T-helper 1 cell treated with Interleukin-12 subunit alpha and Interleukin-12 subunit beta and Interleukin-4 antibody, amounts not matched to agents 30 ng/mL and 1 ng/mL, for 36 hours (primary cell): ENCODE results near the gene ABHD14A. TPM values are rescaled to one million over a fixed set of nuclear protein-coding genes. Genes with fewer than 3 reads are reported as not detected.

Source experiments
- intact Hi-C: fragments of 100-400 bp; cut with micrococcal nuclease; formaldehyde crosslinking; loops from one replicate; pipeline ENCODE4 v1.15.1; 2024
- total RNA-seq: library from RNA; stranded (reverse); gene quantifications from 2 replicates; pipeline ENCODE4 v1.2.3, GENCODE V29; 2022

Gene ABHD14A
- total RNA-seq, 1 donor from 2014 or later, result 11.5 TPM

- intact Hi-C loops, result no loop called here
Measured at GRCh38 chr3:51955175-51955892, 19.5 kb upstream of the ABHD14A start, which contains the start of gene GPR62. GPR62 (plus strand) TSS chr3:51955381; CDS start chr3:51955653, 272 bp downstream.

DNA sequence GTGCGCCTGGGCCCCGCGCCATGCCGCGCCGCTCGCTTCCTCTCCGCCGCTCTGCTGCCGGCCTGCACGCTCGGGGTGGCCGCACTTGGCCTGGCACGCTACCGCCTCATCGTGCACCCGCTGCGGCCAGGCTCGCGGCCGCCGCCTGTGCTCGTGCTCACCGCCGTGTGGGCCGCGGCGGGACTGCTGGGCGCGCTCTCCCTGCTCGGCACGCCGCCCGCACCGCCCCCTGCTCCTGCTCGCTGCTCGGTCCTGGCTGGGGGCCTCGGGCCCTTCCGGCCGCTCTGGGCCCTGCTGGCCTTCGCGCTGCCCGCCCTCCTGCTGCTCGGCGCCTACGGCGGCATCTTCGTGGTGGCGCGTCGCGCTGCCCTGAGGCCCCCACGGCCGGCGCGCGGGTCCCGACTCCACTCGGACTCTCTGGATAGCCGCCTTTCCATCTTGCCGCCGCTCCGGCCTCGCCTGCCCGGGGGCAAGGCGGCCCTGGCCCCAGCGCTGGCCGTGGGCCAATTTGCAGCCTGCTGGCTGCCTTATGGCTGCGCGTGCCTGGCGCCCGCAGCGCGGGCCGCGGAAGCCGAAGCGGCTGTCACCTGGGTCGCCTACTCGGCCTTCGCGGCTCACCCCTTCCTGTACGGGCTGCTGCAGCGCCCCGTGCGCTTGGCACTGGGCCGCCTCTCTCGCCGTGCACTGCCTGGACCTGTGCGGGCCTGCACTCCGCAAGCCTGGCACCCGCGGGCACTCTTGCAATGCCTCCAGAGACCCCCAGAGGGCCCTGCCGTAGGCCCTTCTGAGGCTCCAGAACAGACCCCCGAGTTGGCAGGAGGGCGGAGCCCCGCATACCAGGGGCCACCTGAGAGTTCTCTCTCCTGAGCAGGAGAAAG is 18.7 kb upstream of the ABHD14A start:
- intact Hi-C loops, result no loop called here

- intact Hi-C loops, result no loop called here
Measured at GRCh38 chr3:51957520-51958205, 17.2 kb upstream of the ABHD14A start.

DNA sequence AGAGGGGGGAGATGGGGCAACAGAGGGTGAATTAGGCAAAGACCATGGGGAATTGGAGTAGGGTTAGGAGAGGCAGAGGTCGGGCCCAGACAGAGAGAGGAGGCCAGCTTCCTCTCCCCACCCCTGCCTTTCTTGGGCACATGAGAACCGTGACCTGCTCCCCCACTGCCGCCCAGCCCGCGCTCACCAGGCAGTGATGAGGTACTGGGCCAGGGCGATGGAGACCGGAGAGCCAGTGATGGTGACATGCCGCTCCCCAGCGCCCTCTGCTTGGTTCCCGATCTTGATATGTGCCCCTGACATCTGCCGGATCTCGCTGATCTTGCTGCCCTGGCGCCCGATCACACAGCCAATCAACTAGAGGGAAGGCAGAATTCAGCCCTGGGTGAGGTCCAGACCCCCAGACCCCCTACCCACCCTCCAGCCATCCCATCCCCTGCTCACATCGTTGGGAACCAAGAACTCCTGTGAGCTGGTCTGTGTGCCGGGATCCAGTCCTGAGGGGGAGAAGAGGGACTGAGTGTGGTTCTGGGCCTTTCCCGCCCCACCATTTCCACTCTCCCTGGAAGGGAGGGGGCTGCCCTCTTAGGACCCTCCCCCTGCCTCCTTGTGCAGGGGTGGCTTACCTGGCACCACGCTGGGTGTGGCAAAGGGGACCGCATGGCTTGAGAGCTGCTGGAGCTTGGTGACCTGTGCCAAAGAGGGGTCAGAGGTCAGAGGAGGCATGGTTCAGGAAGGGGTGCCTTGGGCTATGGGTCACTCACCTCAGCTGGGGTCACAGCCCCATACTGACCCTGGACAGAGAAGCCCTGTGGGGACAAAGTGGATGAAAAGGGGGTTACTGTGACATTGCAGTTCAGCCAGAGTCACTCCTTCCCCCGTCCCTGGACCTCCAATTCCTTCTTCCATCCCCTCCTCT is 16.0 kb upstream of the ABHD14A start:
- intact Hi-C loops, result no loop called here

- intact Hi-C loops, result no loop called here
Measured at GRCh38 chr3:51959651-51960050, 15.2 kb upstream of the ABHD14A start.

DNA sequence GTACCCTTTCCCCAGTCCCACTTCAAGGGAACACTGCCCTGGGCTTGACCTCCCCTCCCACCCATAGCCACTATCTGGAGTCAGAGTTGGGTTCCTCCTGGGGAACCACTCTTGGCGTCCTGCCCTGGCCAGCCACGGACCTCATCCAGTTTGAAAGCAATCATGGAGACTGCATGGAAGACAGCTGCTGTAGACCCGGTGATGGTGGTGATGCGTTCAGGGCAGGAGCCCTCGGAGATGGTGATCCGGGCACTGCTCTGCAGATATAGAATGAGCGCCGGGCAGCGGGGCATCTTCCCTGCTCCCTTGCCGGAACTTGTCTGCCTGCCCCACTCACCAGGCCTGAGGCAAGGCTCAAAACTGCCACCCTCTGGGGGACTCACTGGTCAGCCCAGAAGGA is 14.5 kb upstream of the ABHD14A start:
- intact Hi-C loops, result no loop called here

- intact Hi-C loops, result no loop called here
Measured at GRCh38 chr3:51961011-51961410, 13.9 kb upstream of the ABHD14A start.

- intact Hi-C loops, result no loop called here
Measured at GRCh38 chr3:51961602-51962569, 13.0 kb upstream of the ABHD14A start.

GRCh38 chr3:51962854-51963530 is 11.9 kb upstream of the ABHD14A start:
- intact Hi-C loops, result no loop called here

GRCh38 chr3:51963951-51964451 is 10.9 kb upstream of the ABHD14A start:
- intact Hi-C loops, result no loop called here

- intact Hi-C loops, result no loop called here
Measured at GRCh38 chr3:51964521-51964920, 10.3 kb upstream of the ABHD14A start.

DNA sequence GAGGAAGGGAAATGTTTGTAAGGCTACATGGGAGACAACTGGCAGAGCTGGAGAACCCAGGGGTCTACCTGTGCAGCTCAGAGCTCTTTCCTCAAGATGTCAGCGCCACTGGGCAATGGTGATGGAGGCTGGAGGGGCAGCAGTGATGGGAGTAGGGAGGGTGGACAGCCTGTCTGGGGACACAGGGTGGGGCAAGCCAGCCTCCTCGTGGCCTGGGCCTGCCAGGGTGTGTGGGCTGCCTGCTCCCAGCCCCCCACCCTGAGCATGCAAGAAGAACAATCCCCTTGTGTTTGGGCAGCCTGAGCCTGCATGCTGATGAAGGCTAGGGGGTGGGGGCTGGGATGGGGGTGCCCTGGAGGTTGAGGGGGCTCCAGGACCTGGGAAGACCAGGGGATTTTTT is 8.8 kb upstream of the ABHD14A start:
- intact Hi-C loops, result no loop called here

DNA sequence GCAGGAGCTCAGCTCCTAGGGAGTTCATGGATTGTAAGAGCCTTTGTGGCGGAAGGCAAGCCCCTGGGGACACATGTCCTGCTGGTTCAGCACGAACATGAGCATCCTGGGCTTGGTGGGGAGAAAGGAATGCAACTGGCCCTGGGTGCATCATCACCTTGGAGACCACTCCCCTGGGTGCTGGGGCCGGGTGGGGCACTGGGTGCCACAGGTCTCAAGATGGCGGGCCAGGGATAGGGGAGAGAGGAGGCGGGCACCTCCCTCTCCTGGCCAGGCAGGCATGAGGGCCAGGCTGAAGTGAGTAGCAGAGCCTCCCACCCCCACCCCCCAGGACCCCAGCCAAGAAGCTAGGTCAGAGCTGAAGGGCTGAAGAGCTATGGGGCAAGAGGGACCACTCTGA is 8.4 kb upstream of the ABHD14A start:
- intact Hi-C loops, result no loop called here

- intact Hi-C loops, result loop anchor here (1.0 kb wide), 2 partner anchors 8 to 25 kb away; partner anchors contain the start of genes ABHD14A and PARP3
Measured at GRCh38 chr3:51966922-51967383, 7.9 kb upstream of the ABHD14A start.

- intact Hi-C loops, result loop anchor here (1.0 kb wide), 2 partner anchors 8 to 25 kb away; partner anchors contain the start of genes ABHD14A and PARP3
Measured at GRCh38 chr3:51967384-51968169, 7.3 kb upstream of the ABHD14A start, which contains the start of gene PCBP4. PCBP4 (minus strand) TSS chr3:51967454; CDS start chr3:51961240, 6,214 bp downstream.

DNA sequence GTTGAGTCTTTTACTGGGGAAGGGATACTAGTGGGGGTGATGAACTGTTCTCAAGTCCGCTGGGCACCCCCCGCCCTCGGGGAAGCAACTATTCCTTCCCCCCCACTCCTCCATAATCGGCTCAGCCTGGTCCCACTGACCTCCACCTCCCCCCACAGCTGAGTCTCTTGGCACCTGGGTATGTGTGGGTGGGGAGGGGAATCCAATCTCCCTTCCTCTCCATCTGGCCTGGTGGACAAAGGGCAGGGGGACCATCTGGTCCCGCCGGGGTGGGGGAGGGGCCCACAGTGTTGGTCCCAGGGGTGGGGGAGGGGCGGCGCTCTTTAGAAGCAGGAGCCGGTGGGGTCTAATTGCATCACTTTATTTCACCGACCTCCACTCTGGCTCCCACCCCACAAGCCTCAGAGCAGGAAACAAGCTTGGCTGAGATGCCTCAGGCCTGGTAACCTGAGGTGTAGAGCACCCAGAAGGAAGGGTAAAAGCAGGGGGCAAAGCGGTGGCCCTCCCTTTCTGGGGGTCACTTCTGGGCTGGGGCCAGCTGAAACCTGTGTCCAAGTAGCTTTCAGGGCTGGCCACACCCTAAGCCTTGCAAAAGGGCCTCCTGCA is 6.6 kb upstream of the ABHD14A start:
- intact Hi-C loops, result no loop called here
